Measurements from ENCODE around the gene CLDN17. TPM values are rescaled to one million over a fixed set of nuclear protein-coding genes. Genes with fewer than 3 reads are reported as not detected.

Gene CLDN17, protein sequence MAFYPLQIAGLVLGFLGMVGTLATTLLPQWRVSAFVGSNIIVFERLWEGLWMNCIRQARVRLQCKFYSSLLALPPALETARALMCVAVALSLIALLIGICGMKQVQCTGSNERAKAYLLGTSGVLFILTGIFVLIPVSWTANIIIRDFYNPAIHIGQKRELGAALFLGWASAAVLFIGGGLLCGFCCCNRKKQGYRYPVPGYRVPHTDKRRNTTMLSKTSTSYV
- not detected for polyA plus RNA-seq (2012; ENCODE audit: low read depth, missing spikeins)

DNA sequence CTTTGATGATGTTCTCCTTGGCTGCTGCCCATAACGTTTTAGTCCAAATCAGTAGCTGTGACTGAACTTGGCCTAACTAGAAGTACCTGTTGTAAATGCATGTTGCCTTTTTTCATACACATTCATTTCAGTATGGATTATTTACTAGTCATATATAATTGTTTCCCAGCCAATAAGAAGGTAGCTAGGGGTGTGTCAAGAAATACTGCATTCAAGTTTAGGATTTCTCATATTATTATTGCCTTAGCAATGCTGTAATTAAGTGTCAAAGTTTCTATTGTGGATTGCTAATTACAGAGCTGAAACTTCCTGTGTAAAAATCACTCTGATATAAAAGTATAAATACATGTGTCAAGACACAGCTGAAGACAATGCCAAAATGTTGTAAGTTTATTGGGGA is at the start of gene CLDN17:
TSS of gene CLDN17 (minus strand) at position 101 of the 400 bp plus-strand sequence. CDS start 188 bp downstream, outside the sequence.
- TF ChIP-seq POLR2A (IDR thresholded peaks at IDR 0.05; ENCODE audit: low read depth, low read length) (no peak), POLR2AphosphoS5 (IDR thresholded peaks at IDR 0.05; ENCODE audit: low read depth, low read length) (no peak), SPI1 (IDR thresholded peaks at IDR 0.05; ENCODE audit: low read depth, low read length) (no peak), TAF1 (IDR thresholded peaks at IDR 0.05; ENCODE audit: low read depth, low read length) (no peak), POU2F2 (IDR thresholded peaks at IDR 0.05; ENCODE audit: low read depth, low read length) (no peak)
- FAIRE-seq = no peak
- DNase-seq (ENCODE audit: insufficient read length, low spot score) = no peak

DNA sequence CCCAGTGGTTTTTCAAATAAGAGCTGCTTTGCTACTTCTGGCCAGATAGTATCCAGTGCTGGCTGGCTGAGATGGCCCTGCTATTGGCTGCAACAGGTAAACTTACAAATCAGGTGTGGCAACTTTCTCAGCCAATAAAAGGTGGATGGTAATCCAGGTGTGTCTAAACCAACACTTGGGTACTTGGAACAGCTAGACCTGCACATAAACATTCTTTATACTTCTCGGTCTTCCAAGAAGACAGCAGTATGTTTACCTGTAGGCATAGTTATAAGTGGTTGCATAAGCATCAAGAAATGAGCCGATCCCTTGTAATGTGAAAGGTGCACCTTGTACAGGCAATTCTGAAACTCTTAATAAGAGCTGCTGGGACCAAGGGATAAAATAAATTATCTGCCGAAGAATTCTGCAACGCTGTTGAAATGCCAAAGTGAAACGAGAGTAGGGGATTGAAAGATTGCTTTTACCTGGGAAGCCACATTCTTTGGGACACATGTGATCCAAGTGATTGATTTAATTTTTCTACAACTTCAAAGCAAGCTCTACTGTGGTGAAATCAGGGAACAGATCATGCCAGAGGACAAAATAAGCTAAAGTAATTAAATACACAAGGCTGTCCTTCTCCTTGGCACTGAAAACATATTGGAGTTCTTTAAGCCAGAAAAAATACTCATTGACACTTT is 49.6 kb upstream of the CLDN17 start, which contains the start of gene CLDN8:
TSS of gene CLDN8 (minus strand) at position 57 of the 683 bp plus-strand sequence. CDS start 172 bp downstream, outside the sequence.
- TF ChIP-seq TAF1 (IDR thresholded peaks at IDR 0.05; ENCODE audit: low read depth, low read length) (no peak), POU2F2 (IDR thresholded peaks at IDR 0.05; ENCODE audit: low read depth, low read length) (no peak), POLR2A (IDR thresholded peaks at IDR 0.05; ENCODE audit: low read depth, low read length) (no peak), PAX5 (IDR thresholded peaks at IDR 0.05; ENCODE audit: insufficient read depth, low read length, severe bottlenecking) (no peak), POLR2AphosphoS5 (IDR thresholded peaks at IDR 0.05; ENCODE audit: low read depth, low read length) (no peak), SPI1 (IDR thresholded peaks at IDR 0.05; ENCODE audit: low read depth, low read length) (no peak)
- no peak for DNase-seq (ENCODE audit: insufficient read length, low spot score)
- FAIRE-seq = no peak

DNA sequence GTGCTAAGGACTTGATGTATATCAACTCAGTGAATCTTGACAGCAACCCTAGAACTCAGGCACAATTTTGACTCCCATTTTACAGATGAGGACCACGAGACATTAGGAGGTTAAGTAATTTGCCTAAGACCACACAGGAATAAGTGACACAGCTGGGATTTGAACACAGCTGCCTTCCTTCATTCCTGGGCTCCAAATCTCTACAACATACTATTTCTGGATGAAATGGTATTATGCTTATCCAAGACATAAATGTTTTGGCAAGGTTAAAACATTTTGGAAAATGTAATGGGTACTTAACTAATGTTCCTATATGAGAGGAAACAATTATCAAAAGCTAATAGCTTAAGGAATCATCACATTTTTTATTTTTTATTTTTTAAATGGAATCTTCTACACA is 44.5 kb upstream of the CLDN17 start:
- DNase-seq (ENCODE audit: insufficient read length, low spot score) (no peak), FAIRE-seq (no peak)
- TF ChIP-seq PAX5 (IDR thresholded peaks at IDR 0.05; ENCODE audit: insufficient read depth, low read length, severe bottlenecking) (no peak), TAF1 (IDR thresholded peaks at IDR 0.05; ENCODE audit: low read depth, low read length) (no peak), POU2F2 (IDR thresholded peaks at IDR 0.05; ENCODE audit: low read depth, low read length) (no peak), POLR2AphosphoS5 (IDR thresholded peaks at IDR 0.05; ENCODE audit: low read depth, low read length) (no peak), SPI1 (IDR thresholded peaks at IDR 0.05; ENCODE audit: low read depth, low read length) (no peak), POLR2A (IDR thresholded peaks at IDR 0.05; ENCODE audit: low read depth, low read length) (no peak)

DNA sequence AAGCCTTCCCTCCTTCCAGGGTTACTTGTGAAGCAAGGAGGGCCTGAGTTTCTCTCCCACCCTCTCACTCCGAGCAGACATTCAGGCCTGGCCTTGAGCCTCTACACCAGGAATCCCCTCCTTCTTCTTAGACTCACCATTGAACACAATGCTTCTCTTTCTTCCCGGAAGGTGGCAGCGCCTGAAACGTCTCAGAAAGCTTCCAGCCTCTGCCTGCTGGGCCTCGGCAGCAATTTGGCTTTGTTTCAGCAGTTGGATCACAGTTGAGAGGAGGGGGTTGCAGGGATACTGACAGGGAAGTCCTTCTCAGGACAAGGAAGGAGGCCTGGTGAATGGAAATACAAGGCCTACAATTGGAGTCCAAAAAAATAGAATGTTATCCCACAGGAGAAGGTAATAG is 43.0 kb upstream of the CLDN17 start:
- DNase-seq (ENCODE audit: insufficient read length, low spot score) = no peak
- TF ChIP-seq POLR2A (IDR thresholded peaks at IDR 0.05; ENCODE audit: low read depth, low read length) = no peak
- TF ChIP-seq PAX5 (IDR thresholded peaks at IDR 0.05; ENCODE audit: insufficient read depth, low read length, severe bottlenecking) = no peak
- TF ChIP-seq SPI1 (IDR thresholded peaks at IDR 0.05; ENCODE audit: low read depth, low read length) = no peak
- no peak for TF ChIP-seq TAF1 (IDR thresholded peaks at IDR 0.05; ENCODE audit: low read depth, low read length)
- no peak for TF ChIP-seq POU2F2 (IDR thresholded peaks at IDR 0.05; ENCODE audit: low read depth, low read length)
- no peak for TF ChIP-seq POLR2AphosphoS5 (IDR thresholded peaks at IDR 0.05; ENCODE audit: low read depth, low read length)
- no peak for FAIRE-seq

DNA sequence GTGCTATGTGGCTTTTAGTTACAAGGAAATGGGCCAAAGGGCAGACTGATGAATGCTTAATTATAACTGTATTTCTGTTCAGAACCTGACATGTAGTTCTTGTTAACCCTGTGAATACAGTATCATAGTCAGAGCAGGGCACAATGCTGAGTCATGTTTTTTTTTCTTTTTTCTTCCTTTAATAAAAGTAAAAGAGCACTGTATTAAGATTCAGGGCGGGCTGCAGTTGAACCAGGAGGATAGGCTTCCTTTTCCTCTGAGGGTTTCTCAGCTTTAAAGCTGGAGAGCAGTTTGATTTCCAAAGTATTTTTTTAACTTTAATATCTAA is 40.6 kb upstream of the CLDN17 start:
- TF ChIP-seq TAF1 (IDR thresholded peaks at IDR 0.05; ENCODE audit: low read depth, low read length) = no peak
- TF ChIP-seq POU2F2 (IDR thresholded peaks at IDR 0.05; ENCODE audit: low read depth, low read length) = no peak
- TF ChIP-seq PAX5 (IDR thresholded peaks at IDR 0.05; ENCODE audit: insufficient read depth, low read length, severe bottlenecking) = no peak
- no peak for TF ChIP-seq SPI1 (IDR thresholded peaks at IDR 0.05; ENCODE audit: low read depth, low read length)
- no peak for TF ChIP-seq POLR2AphosphoS5 (IDR thresholded peaks at IDR 0.05; ENCODE audit: low read depth, low read length)
- no peak for TF ChIP-seq POLR2A (IDR thresholded peaks at IDR 0.05; ENCODE audit: low read depth, low read length)
- DNase-seq (ENCODE audit: insufficient read length, low spot score) (no peak), FAIRE-seq (no peak)

DNA sequence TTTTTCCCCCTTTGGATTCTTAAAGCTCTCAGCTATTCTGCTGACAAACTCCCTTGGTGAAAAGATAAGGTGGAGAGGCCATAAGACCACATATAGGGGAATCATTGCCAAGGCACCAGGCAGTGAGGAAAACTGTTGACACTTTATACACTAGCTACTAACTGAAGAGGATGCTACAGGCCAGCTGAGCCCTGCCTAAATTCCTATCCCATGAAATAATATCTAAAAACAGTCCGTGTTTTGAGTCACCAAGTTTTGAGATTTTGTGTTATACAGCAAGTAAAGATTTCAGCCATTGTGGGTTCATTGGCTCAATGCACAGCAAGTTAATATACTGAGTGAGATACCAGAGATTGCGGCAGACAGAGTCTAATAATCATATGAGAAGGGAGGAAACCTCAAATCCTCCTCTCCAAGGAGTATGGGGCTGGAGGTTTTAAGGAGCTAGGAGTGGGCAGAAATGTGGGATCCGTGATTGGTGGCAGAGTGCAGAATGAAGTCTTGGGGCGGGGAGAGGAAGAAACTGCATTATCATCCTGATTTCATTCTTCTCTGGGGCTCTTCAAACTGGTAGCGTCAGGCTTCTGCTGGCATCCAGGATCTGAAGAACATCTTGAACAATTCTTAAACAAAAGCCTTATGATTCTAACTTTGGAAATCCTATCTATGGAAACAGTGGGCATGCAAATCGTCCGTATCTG is 40.1 kb upstream of the CLDN17 start:
- FAIRE-seq = no peak
- DNase-seq (ENCODE audit: insufficient read length, low spot score) = no peak
- TF ChIP-seq TAF1 (IDR thresholded peaks at IDR 0.05; ENCODE audit: low read depth, low read length) = no peak
- no peak for TF ChIP-seq SPI1 (IDR thresholded peaks at IDR 0.05; ENCODE audit: low read depth, low read length)
- TF ChIP-seq POLR2AphosphoS5 (IDR thresholded peaks at IDR 0.05; ENCODE audit: low read depth, low read length) = no peak
- no peak for TF ChIP-seq POU2F2 (IDR thresholded peaks at IDR 0.05; ENCODE audit: low read depth, low read length)
- no peak for TF ChIP-seq POLR2A (IDR thresholded peaks at IDR 0.05; ENCODE audit: low read depth, low read length)

DNA sequence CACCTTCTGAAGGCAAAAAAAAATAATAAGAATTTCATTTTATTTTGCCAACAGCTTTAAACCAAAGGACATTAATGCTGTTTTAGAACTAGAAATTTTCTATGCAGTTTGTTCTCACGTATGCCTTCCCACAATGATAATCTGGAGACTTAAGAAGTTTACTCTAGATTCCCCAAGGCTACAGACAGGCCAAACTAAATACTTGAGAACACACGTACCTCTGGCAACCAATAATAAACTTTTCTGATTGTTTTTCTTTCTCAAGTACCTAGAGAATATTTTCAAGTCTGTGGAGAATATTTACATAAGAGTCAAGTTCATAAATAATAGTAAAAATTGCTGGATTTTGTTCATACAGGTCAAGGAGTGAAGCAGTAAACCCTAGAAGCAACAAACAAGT is 33.4 kb upstream of the CLDN17 start:
- FAIRE-seq = no peak
- DNase-seq (ENCODE audit: insufficient read length, low spot score) = no peak
- TF ChIP-seq POU2F2 (IDR thresholded peaks at IDR 0.05; ENCODE audit: low read depth, low read length) (no peak), POLR2AphosphoS5 (IDR thresholded peaks at IDR 0.05; ENCODE audit: low read depth, low read length) (no peak), TAF1 (IDR thresholded peaks at IDR 0.05; ENCODE audit: low read depth, low read length) (no peak), SPI1 (IDR thresholded peaks at IDR 0.05; ENCODE audit: low read depth, low read length) (no peak), POLR2A (IDR thresholded peaks at IDR 0.05; ENCODE audit: low read depth, low read length) (no peak), PAX5 (IDR thresholded peaks at IDR 0.05; ENCODE audit: insufficient read depth, low read length, severe bottlenecking) (no peak)

DNA sequence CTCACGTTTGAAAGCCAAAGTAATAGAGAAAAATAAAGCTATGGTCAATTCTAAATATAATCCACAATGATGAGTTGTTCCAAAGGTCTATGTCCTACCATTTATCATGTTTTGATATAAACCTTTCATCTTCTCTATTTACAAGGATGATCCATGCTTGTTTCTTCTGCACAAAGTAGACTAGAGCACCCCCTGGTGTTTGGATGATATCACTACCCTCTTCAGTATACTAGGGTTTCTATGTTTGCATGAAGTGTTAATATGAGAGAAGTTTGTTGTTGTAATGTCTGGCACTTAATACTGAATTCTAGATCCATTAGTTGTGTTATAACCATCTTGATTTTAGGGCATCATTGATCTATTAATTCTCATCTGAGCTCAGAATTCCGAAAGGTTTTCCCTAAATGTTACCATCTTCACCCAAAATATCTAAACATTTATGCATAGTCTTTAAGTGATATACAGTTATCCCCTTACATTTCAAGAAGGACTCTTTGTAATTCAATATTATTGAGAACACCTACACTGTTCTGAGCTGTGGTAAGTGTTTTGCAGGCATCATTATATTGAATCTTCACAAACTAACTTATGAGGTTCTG is 28.2 kb upstream of the CLDN17 start:
- no peak for FAIRE-seq
- peak; percentile 4 for DNase-seq (ENCODE audit: insufficient read length, low spot score)
- TF ChIP-seq PAX5 (IDR thresholded peaks at IDR 0.05; ENCODE audit: insufficient read depth, low read length, severe bottlenecking) (no peak), POLR2AphosphoS5 (IDR thresholded peaks at IDR 0.05; ENCODE audit: low read depth, low read length) (no peak), POLR2A (IDR thresholded peaks at IDR 0.05; ENCODE audit: low read depth, low read length) (no peak), TAF1 (IDR thresholded peaks at IDR 0.05; ENCODE audit: low read depth, low read length) (no peak)

DNA sequence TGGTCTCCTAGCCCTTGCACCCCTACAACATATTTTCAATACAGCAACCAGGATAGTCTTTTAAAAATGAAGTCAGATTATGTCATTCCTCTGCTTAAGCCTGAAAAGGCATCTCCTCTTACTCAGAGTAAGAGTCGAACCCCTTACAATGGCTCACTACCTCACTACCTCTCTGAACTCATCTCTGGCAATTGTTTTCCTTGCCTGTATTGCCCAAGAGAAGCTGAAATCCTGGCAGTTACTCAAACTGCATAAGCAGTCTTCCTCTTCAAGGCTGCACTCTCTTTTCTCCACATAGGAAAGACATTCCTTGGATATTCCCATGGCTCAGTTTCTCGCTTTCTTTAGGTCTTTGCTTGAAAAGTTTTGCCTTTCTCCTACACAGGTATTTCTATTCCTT is 26.6 kb upstream of the CLDN17 start:
- DNase-seq (ENCODE audit: insufficient read length, low spot score) (no peak), FAIRE-seq (no peak)
- no peak for TF ChIP-seq SPI1 (IDR thresholded peaks at IDR 0.05; ENCODE audit: low read depth, low read length)
- no peak for TF ChIP-seq POU2F2 (IDR thresholded peaks at IDR 0.05; ENCODE audit: low read depth, low read length)
- TF ChIP-seq TAF1 (IDR thresholded peaks at IDR 0.05; ENCODE audit: low read depth, low read length) = no peak
- TF ChIP-seq POLR2AphosphoS5 (IDR thresholded peaks at IDR 0.05; ENCODE audit: low read depth, low read length) = no peak
- no peak for TF ChIP-seq PAX5 (IDR thresholded peaks at IDR 0.05; ENCODE audit: insufficient read depth, low read length, severe bottlenecking)
- TF ChIP-seq POLR2A (IDR thresholded peaks at IDR 0.05; ENCODE audit: low read depth, low read length) = no peak

All from GM12891 (cell line).